ENCODE measurements around the gene SLC25A2.
"Not testable (repeated sequence)": the region's sequence is repeated elsewhere in the genome, so short reads cannot be mapped to it uniquely, and the experiment has no call there.

Gene SLC25A2

DNA sequence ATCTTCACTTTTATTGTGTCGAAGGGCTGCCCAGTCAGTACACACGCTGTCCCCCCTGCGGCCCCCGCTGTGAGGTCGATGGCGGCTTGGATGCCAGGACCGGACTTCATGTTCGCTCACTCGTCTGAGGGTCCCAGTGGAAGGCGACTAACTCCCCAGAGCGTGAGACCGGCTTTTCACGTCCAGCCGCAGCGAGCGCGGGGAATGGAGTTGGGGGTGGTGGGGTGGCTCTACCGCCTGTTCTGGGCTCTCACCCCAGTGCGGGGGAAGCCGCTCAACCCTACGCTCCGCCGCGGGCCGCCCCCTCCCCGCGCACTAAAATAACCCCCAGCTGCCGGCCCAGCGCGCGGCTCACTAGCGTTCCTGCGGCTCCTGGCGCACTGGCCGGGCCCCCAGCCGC, at the start of gene SLC25A2:
Gene SLC25A2, minus strand, starts transcription at position 294 of the 400 bp plus-strand sequence. Its CDS starts 184 bp downstream, at position 110.
- no peak within 1 kb of the TSS for H3K27ac ChIP-seq (ENCODE audit: low read depth, low read length)
- no peaks in the 10 kb centered on the region for H3K4me1 ChIP-seq (ENCODE audit: control insufficient read depth, low read length)
- H3K4me2 ChIP-seq (ENCODE audit: low read length), result no peak within 1 kb of the TSS
- TF ChIP-seq CTCF (IDR thresholded peaks at IDR 0.05; ENCODE audit: low read depth, low read length, poor library complexity, severe bottlenecking) (no peak), EZH2phosphoT487 (IDR thresholded peaks at IDR 0.05; ENCODE audit: borderline replicate concordance, low read length) (no peak)
- no peaks in the 10 kb centered on the region for H3K36me3 ChIP-seq (ENCODE audit: control insufficient read depth, low read length)
- no peak within 1 kb of the TSS for H3K4me3 ChIP-seq (ENCODE audit: low read length)
- H3F3A ChIP-seq (ENCODE audit: control insufficient read depth, insufficient read depth), result no peaks in the 10 kb centered on the region
- no peaks in the 10 kb centered on the region for H4K20me1 ChIP-seq (ENCODE audit: control insufficient read depth, insufficient read depth, low read depth, low read length)
- no peaks in the 10 kb centered on the region for H3K9me2 ChIP-seq (replicated peaks; ENCODE audit: control insufficient read depth, low read length)
- H3K9me3 ChIP-seq (ENCODE audit: control insufficient read depth, insufficient read depth, low read length), result peaks cover 19% of the 10 kb centered on the region; the same call in 1 of the 2 replicates
- H3K27me3 ChIP-seq (ENCODE audit: control insufficient read depth, low read length), result no peaks in the 10 kb centered on the region
- peaks cover 7% of the 10 kb centered on the region for H3K79me2 ChIP-seq (ENCODE audit: control insufficient read depth, low read length)

DNA sequence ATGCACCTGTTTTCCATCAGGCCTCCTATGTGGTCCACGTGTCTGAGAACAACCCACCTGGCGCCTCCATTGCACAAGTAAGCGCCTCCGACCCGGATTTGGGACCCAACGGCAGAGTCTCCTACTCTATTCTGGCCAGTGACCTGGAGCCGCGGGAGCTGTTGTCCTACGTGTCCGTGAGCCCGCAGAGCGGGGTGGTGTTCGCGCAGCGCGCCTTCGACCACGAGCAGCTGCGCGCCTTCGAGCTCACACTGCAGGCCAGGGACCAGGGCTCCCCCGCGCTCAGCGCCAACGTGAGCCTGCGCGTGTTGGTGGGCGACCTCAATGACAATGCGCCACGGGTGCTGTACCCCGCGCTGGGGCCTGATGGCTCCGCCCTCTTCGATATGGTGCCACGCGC, 47.7 kb upstream of the SLC25A2 start:
- Histone ChIP-seq H3K4me1 (ENCODE audit: control insufficient read depth, low read length) (peaks cover 18% of the 10 kb centered on the region), H3K4me3 (ENCODE audit: low read length) (no peak overlapping the region), H3K9me3 (ENCODE audit: control insufficient read depth, insufficient read depth, low read length) (peaks cover 10% of the 10 kb centered on the region; the same call in 1 of the 2 replicates), H3F3A (ENCODE audit: control insufficient read depth, insufficient read depth) (0 out of 2 replicates have a peak, but pooled peaks cover 3% of the 10 kb centered on the region), H3K36me3 (ENCODE audit: control insufficient read depth, low read length) (no peaks in the 10 kb centered on the region), H3K27me3 (ENCODE audit: control insufficient read depth, low read length) (no peaks in the 10 kb centered on the region), H3K27ac (ENCODE audit: low read depth, low read length) (no peak overlapping the region), H3K79me2 (ENCODE audit: control insufficient read depth, low read length) (no peaks in the 10 kb centered on the region), H4K20me1 (ENCODE audit: control insufficient read depth, insufficient read depth, low read depth, low read length) (no peaks in the 10 kb centered on the region), H3K9me2 (replicated peaks; ENCODE audit: control insufficient read depth, low read length) (no peaks in the 10 kb centered on the region), H3K4me2 (ENCODE audit: low read length) (no peak overlapping the region)
- TF ChIP-seq EZH2phosphoT487 (IDR thresholded peaks at IDR 0.05; ENCODE audit: borderline replicate concordance, low read length), result no peak
- TF ChIP-seq CTCF (IDR thresholded peaks at IDR 0.05; ENCODE audit: low read depth, low read length, poor library complexity, severe bottlenecking), result no peak

GRCh38 chr5:141349917-141350619, 46.2 kb upstream of the SLC25A2 start, which contains the start of gene PCDHGB1:
Gene PCDHGB1, plus strand, starts transcription at chr5:141350099. Its CDS starts 162 bp downstream, at chr5:141350261.
- Histone ChIP-seq H3K9me3 (ENCODE audit: control insufficient read depth, insufficient read depth, low read length) (peaks cover 10% of the 10 kb centered on the region; the same call in 1 of the 2 replicates), H4K20me1 (ENCODE audit: control insufficient read depth, insufficient read depth, low read depth, low read length) (no peaks in the 10 kb centered on the region), H3K36me3 (ENCODE audit: control insufficient read depth, low read length) (no peaks in the 10 kb centered on the region), H3K4me2 (ENCODE audit: low read length) (peak within 1 kb of the TSS; percentile 66), H3K4me1 (ENCODE audit: control insufficient read depth, low read length) (peaks cover 18% of the 10 kb centered on the region), H3F3A (ENCODE audit: control insufficient read depth, insufficient read depth) (0 out of 2 replicates have a peak, but pooled peaks cover 3% of the 10 kb centered on the region), H3K27me3 (ENCODE audit: control insufficient read depth, low read length) (no peaks in the 10 kb centered on the region), H3K79me2 (ENCODE audit: control insufficient read depth, low read length) (no peaks in the 10 kb centered on the region), H3K9me2 (replicated peaks; ENCODE audit: control insufficient read depth, low read length) (no peaks in the 10 kb centered on the region), H3K4me3 (ENCODE audit: low read length) (peak within 1 kb of the TSS; percentile 69), H3K27ac (ENCODE audit: low read depth, low read length) (no peak within 1 kb of the TSS)
- TF ChIP-seq CTCF (IDR thresholded peaks at IDR 0.05; ENCODE audit: low read depth, low read length, poor library complexity, severe bottlenecking) (peak; percentile 74), EZH2phosphoT487 (IDR thresholded peaks at IDR 0.05; ENCODE audit: borderline replicate concordance, low read length) (no peak)

- H3K36me3 ChIP-seq (ENCODE audit: control insufficient read depth, low read length); H3K4me3 ChIP-seq (ENCODE audit: low read length); H3K4me1 ChIP-seq (ENCODE audit: control insufficient read depth, low read length); H3K79me2 ChIP-seq (ENCODE audit: control insufficient read depth, low read length); H3K9me2 ChIP-seq (replicated peaks; ENCODE audit: control insufficient read depth, low read length); H3K27ac ChIP-seq (ENCODE audit: low read depth, low read length); H3F3A ChIP-seq (ENCODE audit: control insufficient read depth, insufficient read depth); H3K27me3 ChIP-seq (ENCODE audit: control insufficient read depth, low read length); H3K4me2 ChIP-seq (ENCODE audit: low read length); H4K20me1 ChIP-seq (ENCODE audit: control insufficient read depth, insufficient read depth, low read depth, low read length): not testable (repeated sequence)
- peaks cover 12% of the 10 kb centered on the region; the same call in 1 of the 2 replicates for H3K9me3 ChIP-seq (ENCODE audit: control insufficient read depth, insufficient read depth, low read length)
These were observed 42.2 kb upstream of the SLC25A2 start for GRCh38 chr5:141346017-141346416.

Measured in DOHH2 (cell line).